ENCODE results near the gene ANKRD45.

GRCh38 chr1:173638043-173639021 is 31.3 kb downstream of the ANKRD45 start:
- TF ChIP-seq CTCF (IDR thresholded peaks at IDR 0.05) (no peak), MAX (CRISPR knock-in tag; IDR thresholded peaks at IDR 0.05) (no peak), JUN (CRISPR knock-in tag; IDR thresholded peaks at IDR 0.05) (no peak), IRF2 (CRISPR knock-in tag; IDR thresholded peaks at IDR 0.05; ENCODE audit: borderline replicate concordance, low read depth) (no peak), SP1 (CRISPR knock-in tag; conservative IDR thresholded peaks at IDR 0.05) (no peak), TEAD4 (CRISPR knock-in tag; IDR thresholded peaks at IDR 0.05) (no peak), NR2C2 (CRISPR knock-in tag; IDR thresholded peaks at IDR 0.05) (no peak), TCF7 (CRISPR knock-in tag; IDR thresholded peaks at IDR 0.05; ENCODE audit: low read depth) (no peak), HMGXB4 (CRISPR knock-in tag; IDR thresholded peaks at IDR 0.05) (no peak), ZNF121 (CRISPR knock-in tag; IDR thresholded peaks at IDR 0.05) (no peak)
- TF ChIP-seq, protein P1, sequence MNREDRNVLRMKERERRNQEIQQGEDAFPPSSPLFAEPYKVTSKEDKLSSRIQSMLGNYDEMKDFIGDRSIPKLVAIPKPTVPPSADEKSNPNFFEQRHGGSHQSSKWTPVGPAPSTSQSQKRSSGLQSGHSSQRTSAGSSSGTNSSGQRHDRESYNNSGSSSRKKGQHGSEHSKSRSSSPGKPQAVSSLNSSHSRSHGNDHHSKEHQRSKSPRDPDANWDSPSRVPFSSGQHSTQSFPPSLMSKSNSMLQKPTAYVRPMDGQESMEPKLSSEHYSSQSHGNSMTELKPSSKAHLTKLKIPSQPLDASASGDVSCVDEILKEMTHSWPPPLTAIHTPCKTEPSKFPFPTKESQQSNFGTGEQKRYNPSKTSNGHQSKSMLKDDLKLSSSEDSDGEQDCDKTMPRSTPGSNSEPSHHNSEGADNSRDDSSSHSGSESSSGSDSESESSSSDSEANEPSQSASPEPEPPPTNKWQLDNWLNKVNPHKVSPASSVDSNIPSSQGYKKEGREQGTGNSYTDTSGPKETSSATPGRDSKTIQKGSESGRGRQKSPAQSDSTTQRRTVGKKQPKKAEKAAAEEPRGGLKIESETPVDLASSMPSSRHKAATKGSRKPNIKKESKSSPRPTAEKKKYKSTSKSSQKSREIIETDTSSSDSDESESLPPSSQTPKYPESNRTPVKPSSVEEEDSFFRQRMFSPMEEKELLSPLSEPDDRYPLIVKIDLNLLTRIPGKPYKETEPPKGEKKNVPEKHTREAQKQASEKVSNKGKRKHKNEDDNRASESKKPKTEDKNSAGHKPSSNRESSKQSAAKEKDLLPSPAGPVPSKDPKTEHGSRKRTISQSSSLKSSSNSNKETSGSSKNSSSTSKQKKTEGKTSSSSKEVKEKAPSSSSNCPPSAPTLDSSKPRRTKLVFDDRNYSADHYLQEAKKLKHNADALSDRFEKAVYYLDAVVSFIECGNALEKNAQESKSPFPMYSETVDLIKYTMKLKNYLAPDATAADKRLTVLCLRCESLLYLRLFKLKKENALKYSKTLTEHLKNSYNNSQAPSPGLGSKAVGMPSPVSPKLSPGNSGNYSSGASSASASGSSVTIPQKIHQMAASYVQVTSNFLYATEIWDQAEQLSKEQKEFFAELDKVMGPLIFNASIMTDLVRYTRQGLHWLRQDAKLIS (CRISPR knock-in tag; IDR thresholded peaks at IDR 0.05; ENCODE audit: borderline replicate concordance): no peak
- TF ChIP-seq, protein P2, sequence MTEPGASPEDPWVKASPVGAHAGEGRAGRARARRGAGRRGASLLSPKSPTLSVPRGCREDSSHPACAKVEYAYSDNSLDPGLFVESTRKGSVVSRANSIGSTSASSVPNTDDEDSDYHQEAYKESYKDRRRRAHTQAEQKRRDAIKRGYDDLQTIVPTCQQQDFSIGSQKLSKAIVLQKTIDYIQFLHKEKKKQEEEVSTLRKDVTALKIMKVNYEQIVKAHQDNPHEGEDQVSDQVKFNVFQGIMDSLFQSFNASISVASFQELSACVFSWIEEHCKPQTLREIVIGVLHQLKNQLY (CRISPR knock-in tag; IDR thresholded peaks at IDR 0.05): no peak
- TF ChIP-seq, protein P3, sequence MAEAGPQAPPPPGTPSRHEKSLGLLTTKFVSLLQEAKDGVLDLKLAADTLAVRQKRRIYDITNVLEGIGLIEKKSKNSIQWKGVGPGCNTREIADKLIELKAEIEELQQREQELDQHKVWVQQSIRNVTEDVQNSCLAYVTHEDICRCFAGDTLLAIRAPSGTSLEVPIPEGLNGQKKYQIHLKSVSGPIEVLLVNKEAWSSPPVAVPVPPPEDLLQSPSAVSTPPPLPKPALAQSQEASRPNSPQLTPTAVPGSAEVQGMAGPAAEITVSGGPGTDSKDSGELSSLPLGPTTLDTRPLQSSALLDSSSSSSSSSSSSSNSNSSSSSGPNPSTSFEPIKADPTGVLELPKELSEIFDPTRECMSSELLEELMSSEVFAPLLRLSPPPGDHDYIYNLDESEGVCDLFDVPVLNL (CRISPR knock-in tag; IDR thresholded peaks at IDR 0.05; ENCODE audit: borderline replicate concordance, low read depth): no peak

Data from WTC11 (cell line).